K562 (cell line): Measurements from ENCODE around the gene FCER2. TPM values are rescaled to one million over a fixed set of nuclear protein-coding genes. Genes with fewer than 3 reads are reported as not detected.

Source experiments
- ATAC-seq: fragments of 200-7000 bp; cut with Tn5 transposase; 3 replicates; pipeline ENCODE4 v1.9.1; 2020; ENCODE audit warnings: moderate library complexity
- BruUV-seq: library from RNA; stranded (reverse); fragments of 400-500 nt; replicated peaks from 2 replicates; lab custom pipeline; 2021; lab: Mats Ljungman, UMichigan
- CTCF ChIA-PET: fragments of 300-600 bp; formaldehyde crosslinking; extraction: SDS; loops from one replicate; lab custom pipeline; 2021; ENCODE audit warnings: low intra/inter-chr PET ratio; lab: Yijun Ruan, JAX
- POLR2A ChIA-PET: fragments of 300-600, 350-650 bp; sonication (Branson Sonifier 250); formaldehyde crosslinking; extraction: SDS; loops from one replicate; lab custom pipeline; 2021; ENCODE audit warnings: antibody characterized with exemption, inconsistent platforms; lab: Yijun Ruan, JAX
- DNase-seq, 4 experiments: peaks; one replicate each; pipeline versions ENCODE4 v3.0.0 to v3.0.0-alpha.2; 2011 to 2018; ENCODE audit warnings: low spot score in 3 of 4, mixed read lengths in 3 of 4; ENCODE audit errors: extremely low read depth in 1 of 4
- FAIRE-seq: peaks from 2 replicates; lab custom pipeline; 2011; peaks lifted over from hg19 to GRCh38; lab: Jason Lieb, UNC
- H2AFZ ChIP-seq: 2 replicates; pipeline ENCODE4 v1.6.0; 2011; ENCODE audit warnings: low read depth, low read length, control low read depth, inconsistent platforms
- H3K27ac ChIP-seq: fragments of 200-600 bp; 3 replicates; pipeline ENCODE4 v1.8.0; 2011; ENCODE audit warnings: low read depth, mild to moderate bottlenecking, control low read depth, inconsistent platforms, low read length, moderate library complexity, mixed read lengths; ENCODE audit errors: extremely low read depth
- H3K27me3 ChIP-seq, 2 experiments: fragments of 300-600 bp in 1 of 2; 2 replicates in 1 of 2; 3 replicates in 1 of 2; pipeline versions ENCODE4 v1.6.0 to v1.8.0; 2011; ENCODE audit warnings: inconsistent platforms in 2 of 2, low read length in 2 of 2, mild to moderate bottlenecking in 1 of 2, mixed read lengths in 1 of 2, moderate library complexity in 1 of 2; ENCODE audit not compliant: control insufficient read depth in 2 of 2, insufficient read depth in 2 of 2
- H3K36me3 ChIP-seq: fragments of 300-600 bp; 3 replicates; pipeline ENCODE4 v1.8.0; 2011; ENCODE audit warnings: mild to moderate bottlenecking, low read length, inconsistent platforms; ENCODE audit not compliant: control insufficient read depth, insufficient read depth
- H3K4me1 ChIP-seq, 2 experiments: fragments of 200-600 bp in 1 of 2; replicated peaks in 1 of 2; 2 replicates in 1 of 2; 3 replicates in 1 of 2; pipeline versions ENCODE4 v1.5.1 to v1.8.0; 2011; ENCODE audit warnings: inconsistent platforms in 2 of 2, low read length in 2 of 2, mild to moderate bottlenecking in 1 of 2, mixed read lengths in 1 of 2, moderate library complexity in 1 of 2; ENCODE audit not compliant: control insufficient read depth in 2 of 2, insufficient read depth in 2 of 2
- H3K4me2 ChIP-seq: 2 replicates; pipeline ENCODE4 v1.6.1; 2011; ENCODE audit warnings: low read length, control low read depth, inconsistent platforms, mixed read lengths; ENCODE audit not compliant: insufficient read depth
- H3K4me3 ChIP-seq: fragments of 200-600 bp; sonication (generic), shearing (Covaris generic); 2 replicates; pipeline ENCODE4 v1.5.1; 2016; ENCODE audit warnings: control low read depth, inconsistent platforms
- H3K79me2 ChIP-seq: fragments of 200-600 bp; 3 replicates; pipeline ENCODE4 v1.8.0; 2011; ENCODE audit warnings: low read length, inconsistent platforms; ENCODE audit not compliant: control insufficient read depth, insufficient read depth
- H3K9ac ChIP-seq, 2 experiments: 2 replicates each; pipeline versions ENCODE4 v1.6.0 to v1.6.1; 2011; ENCODE audit warnings: low read depth in 2 of 2, low read length in 2 of 2, control low read depth in 1 of 2, inconsistent platforms in 1 of 2, mild to moderate bottlenecking in 1 of 2, mixed read lengths in 1 of 2; ENCODE audit not compliant: insufficient read depth in 1 of 2
- H3K9me1 ChIP-seq: one replicate; pipeline ENCODE4 v1.6.0; 2011; ENCODE audit warnings: inconsistent platforms, mild to moderate bottlenecking, low read length, moderate library complexity; ENCODE audit not compliant: control insufficient read depth, insufficient read depth
- H3K9me3 ChIP-seq: replicated peaks from 2 replicates; pipeline ENCODE4 v1.5.1; 2011; ENCODE audit warnings: low read depth, low read length, inconsistent platforms; ENCODE audit not compliant: control insufficient read depth, insufficient read depth
- H4K20me1 ChIP-seq: replicated peaks from 2 replicates; pipeline ENCODE4 v1.6.1; 2011; ENCODE audit warnings: low read length, inconsistent platforms, mixed read lengths; ENCODE audit not compliant: control insufficient read depth, insufficient read depth
- C11orf30 ChIP-seq: fragments of 450-650 bp; IDR thresholded peaks from 2 replicates; pipeline ENCODE4 v1.6.1; 2016; ENCODE audit warnings: low read depth, mild to moderate bottlenecking
- EP400 ChIP-seq: fragments of 450-650 bp; IDR thresholded peaks from 2 replicates; pipeline ENCODE4 v1.6.1; 2017; ENCODE audit warnings: antibody characterized with exemption, mild to moderate bottlenecking, moderate library complexity
- ILF3 ChIP-seq: fragments of 450-650 bp; IDR thresholded peaks from 2 replicates; pipeline ENCODE4 v1.6.1; 2018; ENCODE audit warnings: antibody characterized with exemption, mild to moderate bottlenecking, moderate library complexity, borderline replicate concordance
- JUN ChIP-seq, 2 experiments: sonication (generic) in 1 of 2; formaldehyde crosslinking in 1 of 2; IDR thresholded peaks; 2 replicates each; pipeline versions ENCODE4 v1.6.1 to v1.8.0; 2012 to 2022; ENCODE audit warnings: borderline replicate concordance in 2 of 2, mild to moderate bottlenecking in 2 of 2, improper control_type of control experiment in 1 of 2, low read depth in 1 of 2, low read length in 1 of 2, missing genetic modification reagents in 1 of 2
- KLF16 ChIP-seq: IDR thresholded peaks from 2 replicates; pipeline ENCODE4 v1.6.1; 2016; ENCODE audit warnings: antibody characterized with exemption
- MIER1 ChIP-seq: fragments of 450-650 bp; IDR thresholded peaks from 2 replicates; pipeline ENCODE4 v1.6.1; 2016; ENCODE audit warnings: antibody characterized with exemption, mild to moderate bottlenecking, low read depth
- POLR2H ChIP-seq: IDR thresholded peaks from 2 replicates; pipeline ENCODE4 v1.6.1; 2016; ENCODE audit warnings: missing genetic modification characterization, low read depth, mild to moderate bottlenecking, control low read depth, missing compliant biosample characterization, moderate library complexity
- SMARCC2 ChIP-seq: fragments of 450-650 bp; IDR thresholded peaks from 2 replicates; pipeline ENCODE4 v1.6.1; 2017; ENCODE audit warnings: antibody characterized with exemption, moderate library complexity, mild to moderate bottlenecking, low read depth
- TBL1XR1 ChIP-seq, 2 experiments: IDR thresholded peaks; 2 replicates each; pipeline ENCODE4 v1.6.1; 2012; ENCODE audit warnings: improper control_type of control experiment in 2 of 2, low read length in 2 of 2, mild to moderate bottlenecking in 1 of 2
- ZNF12 ChIP-seq: sonication (generic); formaldehyde crosslinking; IDR thresholded peaks from 2 replicates; pipeline ENCODE4 v1.4.0; 2020; ENCODE audit warnings: mild to moderate bottlenecking, missing genetic modification reagents
- WGBS: fragments of 100-300 bp; shearing (Covaris generic); methylation state at CpG from one replicate; pipeline ENCODE4 v1.1.6; 2016; ENCODE audit warnings: low coverage, mixed read lengths; ENCODE audit not compliant: insufficient coverage; ENCODE audit errors: missing lambda C conversion rate; 5-methylcytosine and 5-hydroxymethylcytosine counted together
- in situ Hi-C: fragments of 300-500 bp; cut with MboI; formaldehyde crosslinking; loops from 4 replicates; pipeline ENCODE4 v1.15.0; 2018; ENCODE audit warnings: inconsistent platforms, mixed read lengths
- intact Hi-C: fragments of 100-400 bp; cut with micrococcal nuclease; formaldehyde crosslinking; loops from 2 replicates; pipeline ENCODE4 v1.14.2; 2022
- polyA plus RNA-seq, 8 experiments: library from polyadenylated mRNA; depleted of rRNA in 4 of 8; stranded (reverse) in 5 of 8; unstranded in 3 of 8; fragments of >200 nt; fragmentation: Nextera tagmentation in 2 of 8; fragmentation: Illumina TruSeq in 1 of 8; extraction: Ambion mirVana in 2 of 8; extraction: Trizol in 1 of 8; gene quantifications; 2 replicates each; pipeline versions ENCODE4 v1.2.1 to v1.2.3, GENCODE V29; 2011 to 2014; ENCODE audit warnings: inconsistent platforms in 1 of 8, missing spikeins in 1 of 8
- total RNA-seq, 7 experiments: library from RNA; depleted of rRNA in 6 of 7; stranded (reverse); fragments of >200 nt in 6 of 7; fragmentation: Illumina TruSeq in 2 of 7; extraction: Trizol in 2 of 7; gene quantifications; 2 replicates each; pipeline versions ENCODE4 v1.2.1 to v1.2.3, GENCODE V29; 2011 to 2021; ENCODE audit warnings: low replicate concordance in 1 of 7

Gene FCER2
- total and polyA plus RNA-seq, 9 of the 15 experiments (the other 6 are each of a cell fraction or from before 2014, with no cell fraction given) = 0.11 TPM; not detected in 8

- FAIRE-seq (no peak), ATAC-seq (no peak), DNase-seq (no peak)
- H3K9me3 ChIP-seq = no peaks in the 10 kb centered on the region
- no peaks in the 10 kb centered on the region for H3K79me2 ChIP-seq
- no peak overlapping the region for H3K27ac ChIP-seq
- H4K20me1 ChIP-seq = 0 out of 2 replicates have a peak, but pooled peaks cover 3% of the 10 kb centered on the region
- WGBS = 20% methylated on average over 35 of the region's 78 CpGs
- H3K27me3 ChIP-seq = peaks cover 9 to 42% of the 10 kb centered on the region in 2 experiments; a peak in 4 of 5 replicates
- H3K4me3 ChIP-seq = no peak overlapping the region
- H3K9ac ChIP-seq = no peak overlapping the region
- H3K36me3 ChIP-seq = no peaks in the 10 kb centered on the region
- TF ChIP-seq C11orf30 = no peak
- TF ChIP-seq ZNF12 (CRISPR knock-in tag) = no peak
- no peak for TF ChIP-seq TBL1XR1 (IDR thresholded peaks at IDR 0.05; ENCODE audit: low read length in 2 of 2)
- intact Hi-C loops = no loop called here
- H3K4me1 ChIP-seq = peaks cover 0 to 20% of the 10 kb centered on the region in 2 experiments; a peak in 2 of 5 replicates
- H2AFZ ChIP-seq = no peak overlapping the region
- no peaks in the 10 kb centered on the region for H3K9me1 ChIP-seq
- POLR2A ChIA-PET = no interaction called here
- CTCF ChIA-PET = no interaction called here
- in situ Hi-C loops = no loop called here
- H3K4me2 ChIP-seq = no peak overlapping the region
- BruUV-seq = no TSS peak
Measured at GRCh38 chr19:7730286-7731217, 28.6 kb upstream of the FCER2 start.

- no peaks in the 10 kb centered on the region for H3K9me3 ChIP-seq
- in situ Hi-C loops = no loop called here
- no peaks in the 10 kb centered on the region for H3K9me1 ChIP-seq
- H3K27me3 ChIP-seq = peaks cover 9 to 49% of the 10 kb centered on the region in 2 experiments
- H4K20me1 ChIP-seq = 0 out of 2 replicates have a peak, but pooled peaks cover 3% of the 10 kb centered on the region
- no peak overlapping the region for H2AFZ ChIP-seq
- ATAC-seq = no peak
- intact Hi-C loops = no loop called here
- H3K9ac ChIP-seq = no peak overlapping the region
- ChIA-PET POLR2A (no interaction called here), CTCF (no interaction called here)
- TF ChIP-seq SMARCC2 (no peak), ILF3 (no peak), POLR2H (no peak), MIER1 (no peak), KLF16 (no peak), JUN (IDR thresholded peaks at IDR 0.05; ENCODE audit: borderline replicate concordance, low read depth, low read length) (no peak), JUN (CRISPR knock-in tag; IDR thresholded peaks at IDR 0.05; ENCODE audit: borderline replicate concordance) (no peak), EP400 (no peak)
- H3K79me2 ChIP-seq = no peaks in the 10 kb centered on the region
- no peaks in the 10 kb centered on the region for H3K36me3 ChIP-seq
- no peak overlapping the region for H3K4me2 ChIP-seq
- no peak overlapping the region for H3K27ac ChIP-seq
- FAIRE-seq = no peak
- DNase-seq = no peak
- 35% methylated on average over 22 of the region's 34 CpGs for WGBS
- H3K4me1 ChIP-seq = peaks cover 0 to 20% of the 10 kb centered on the region in 2 experiments; a peak in 2 of 5 replicates
- no TSS peak for BruUV-seq
- H3K4me3 ChIP-seq = no peak overlapping the region
Measured at GRCh38 chr19:7729831-7730285, 27.9 kb upstream of the FCER2 start.
